ENCODE results near the gene C1QTNF8.

Gene C1QTNF8

GRCh38 chr16:1134776-1135458 lies 38.9 kb upstream of the C1QTNF8 start:
- no peak overlapping the region for H3K9ac ChIP-seq (ENCODE audit: low read depth, low read length)
- no peak overlapping the region for H2AFZ ChIP-seq (ENCODE audit: low read depth, low read length)
- no peaks in the 10 kb centered on the region for H3K4me1 ChIP-seq (ENCODE audit: insufficient read depth, low read length)
- TF ChIP-seq EZH2 (IDR thresholded peaks at IDR 0.05; ENCODE audit: borderline replicate concordance, low read depth, low read length, severe bottlenecking) = no peak
- no peak for TF ChIP-seq CTCF (IDR thresholded peaks at IDR 0.05; ENCODE audit: borderline replicate concordance, extremely low read depth, low read length, poor library complexity, severe bottlenecking)
- no peak overlapping the region for H3K27ac ChIP-seq (ENCODE audit: low read length)
- ATAC-seq (ENCODE audit: insufficient read depth, low read depth) = no peak
- DNase-seq = no peak
- H3K4me2 ChIP-seq (ENCODE audit: insufficient read depth, low read length) = no peak overlapping the region
- no peaks in the 10 kb centered on the region for H3K36me3 ChIP-seq (ENCODE audit: insufficient read depth, low read length)
- H3K79me2 ChIP-seq (ENCODE audit: insufficient read depth, low read length) = no peaks in the 10 kb centered on the region
- no peaks in the 10 kb centered on the region for H3K27me3 ChIP-seq (ENCODE audit: insufficient read depth, low read length, poor library complexity)
- H3K4me3 ChIP-seq (ENCODE audit: low read depth in 1 of 2, low read length in 2 of 2) = no peak overlapping the region
- H3K9me3 ChIP-seq (ENCODE audit: insufficient read depth, low read length, severe bottlenecking) = no peaks in the 10 kb centered on the region
- H4K20me1 ChIP-seq (ENCODE audit: insufficient read depth, low read length) = no peaks in the 10 kb centered on the region

GRCh38 chr16:1133810-1134520 lies 37.9 kb upstream of the C1QTNF8 start:
- Histone ChIP-seq H3K79me2 (ENCODE audit: insufficient read depth, low read length) (no peaks in the 10 kb centered on the region), H2AFZ (ENCODE audit: low read depth, low read length) (no peak overlapping the region), H3K4me1 (ENCODE audit: insufficient read depth, low read length) (no peaks in the 10 kb centered on the region), H3K9ac (ENCODE audit: low read depth, low read length) (no peak overlapping the region), H4K20me1 (ENCODE audit: insufficient read depth, low read length) (no peaks in the 10 kb centered on the region), H3K4me3 (ENCODE audit: low read depth in 1 of 2, low read length in 2 of 2) (no peak overlapping the region), H3K36me3 (ENCODE audit: insufficient read depth, low read length) (no peaks in the 10 kb centered on the region), H3K27ac (ENCODE audit: low read length) (no peak overlapping the region), H3K4me2 (ENCODE audit: insufficient read depth, low read length) (no peak overlapping the region), H3K27me3 (ENCODE audit: insufficient read depth, low read length, poor library complexity) (no peaks in the 10 kb centered on the region), H3K9me3 (ENCODE audit: insufficient read depth, low read length, severe bottlenecking) (no peaks in the 10 kb centered on the region)
- no peak for TF ChIP-seq EZH2 (IDR thresholded peaks at IDR 0.05; ENCODE audit: borderline replicate concordance, low read depth, low read length, severe bottlenecking)
- no peak for TF ChIP-seq CTCF (IDR thresholded peaks at IDR 0.05; ENCODE audit: borderline replicate concordance, extremely low read depth, low read length, poor library complexity, severe bottlenecking)
- no peak for ATAC-seq (ENCODE audit: insufficient read depth, low read depth)
- no peak for DNase-seq

GRCh38 chr16:1133271-1133670 lies 37.2 kb upstream of the C1QTNF8 start:
- H3K4me1 ChIP-seq (ENCODE audit: insufficient read depth, low read length) = no peaks in the 10 kb centered on the region
- H3K4me3 ChIP-seq (ENCODE audit: low read depth in 1 of 2, low read length in 2 of 2) = no peak overlapping the region
- DNase-seq (no peak), ATAC-seq (ENCODE audit: insufficient read depth, low read depth) (no peak)
- no peak overlapping the region for H3K27ac ChIP-seq (ENCODE audit: low read length)
- TF ChIP-seq EZH2 (IDR thresholded peaks at IDR 0.05; ENCODE audit: borderline replicate concordance, low read depth, low read length, severe bottlenecking) (no peak), CTCF (IDR thresholded peaks at IDR 0.05; ENCODE audit: borderline replicate concordance, extremely low read depth, low read length, poor library complexity, severe bottlenecking) (no peak)
- no peaks in the 10 kb centered on the region for H3K36me3 ChIP-seq (ENCODE audit: insufficient read depth, low read length)
- no peaks in the 10 kb centered on the region for H4K20me1 ChIP-seq (ENCODE audit: insufficient read depth, low read length)
- H3K9ac ChIP-seq (ENCODE audit: low read depth, low read length) = no peak overlapping the region
- no peaks in the 10 kb centered on the region for H3K9me3 ChIP-seq (ENCODE audit: insufficient read depth, low read length, severe bottlenecking)
- H3K79me2 ChIP-seq (ENCODE audit: insufficient read depth, low read length) = no peaks in the 10 kb centered on the region
- no peaks in the 10 kb centered on the region for H3K27me3 ChIP-seq (ENCODE audit: insufficient read depth, low read length, poor library complexity)
- no peak overlapping the region for H2AFZ ChIP-seq (ENCODE audit: low read depth, low read length)
- no peak overlapping the region for H3K4me2 ChIP-seq (ENCODE audit: insufficient read depth, low read length)

Data from DND-41 (cell line).